Effector memory CD8-positive, alpha-beta T cell (primary cell): Measurements from ENCODE around the gene ELP4.
"Not testable (repeated sequence)": the region's sequence is repeated elsewhere in the genome, so short reads cannot be mapped to it uniquely, and the experiment has no call there.

Source experiments
- ATAC-seq: fragments of 150-1000 bp; cut with Tn5 transposase; replicated peaks from 2 replicates; pipeline ENCODE4 v1.10.0; 2021; ENCODE audit warnings: mild to moderate bottlenecking, moderate library complexity
- DNase-seq, 3 experiments: peaks; one replicate each; pipeline ENCODE4 v3.0.0; 2021
- H3K27ac Mint-ChIP-seq, 2 donors: one replicate each; pipeline ENCODE4 v1.8.0; 2022; ENCODE audit warnings: mild to moderate bottlenecking in 2 of 2, mixed read lengths in 2 of 2, moderate library complexity in 2 of 2
- H3K27me3 Mint-ChIP-seq, 2 donors: one replicate each; pipeline ENCODE4 v1.8.0; 2022; ENCODE audit warnings: mixed read lengths in 2 of 2
- H3K36me3 Mint-ChIP-seq: one replicate; pipeline ENCODE4 v1.8.0; 2022; ENCODE audit warnings: mild to moderate bottlenecking, moderate library complexity, mixed read lengths; ENCODE audit not compliant: insufficient read depth
- H3K4me1 Mint-ChIP-seq, 2 donors: one replicate each; pipeline ENCODE4 v1.8.0; 2022; ENCODE audit warnings: low read depth in 2 of 2, mixed read lengths in 2 of 2
- H3K4me3 Mint-ChIP-seq, 2 donors: one replicate each; pipeline ENCODE4 v1.8.0; 2022; ENCODE audit warnings: mild to moderate bottlenecking in 2 of 2, mixed read lengths in 2 of 2, moderate library complexity in 2 of 2
- H3K9me3 Mint-ChIP-seq, 2 donors: one replicate each; pipeline ENCODE4 v1.8.0; 2022; ENCODE audit warnings: mixed read lengths in 2 of 2

The ELP4 gene

DNA sequence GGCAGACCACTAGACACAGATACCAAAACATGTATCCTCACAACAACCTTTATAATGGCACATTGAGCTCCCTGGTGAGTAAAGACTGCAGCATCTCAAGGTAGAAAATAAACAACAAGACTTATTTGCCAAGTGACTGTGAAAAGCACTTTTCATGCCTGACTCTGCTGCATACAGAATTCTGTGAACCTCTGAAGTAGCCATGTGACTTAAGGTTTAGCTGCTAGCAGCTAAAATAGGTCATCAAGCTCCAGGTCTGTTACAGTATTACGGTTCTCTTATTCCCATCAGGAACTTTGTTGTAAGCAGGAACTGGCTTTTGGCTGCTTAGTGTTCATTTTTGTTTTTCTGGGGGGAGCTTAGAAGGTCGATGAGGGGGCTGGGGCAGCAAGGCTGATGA lies 162.1 kb downstream of the ELP4 start:
- Mint-ChIP-seq H3K27me3 (no peaks in the 10 kb centered on the region), H3K4me3 (no peak overlapping the region), H3K9me3 (no peaks in the 10 kb centered on the region), H3K4me1 (no peaks in the 10 kb centered on the region), H3K27ac (no peak overlapping the region), H3K36me3 (no peaks in the 10 kb centered on the region)
- no peak for ATAC-seq
- no peak for DNase-seq

- DNase-seq, H3K9me3 Mint-ChIP-seq, H3K27me3 Mint-ChIP-seq, H3K4me3 Mint-ChIP-seq, H3K4me1 Mint-ChIP-seq, H3K27ac Mint-ChIP-seq, ATAC-seq, H3K36me3 Mint-ChIP-seq: not testable (repeated sequence)
These were observed 163.5 kb downstream of the ELP4 start for GRCh38 chr11:31673108-31673507.

- Mint-ChIP-seq H3K9me3 (no peaks in the 10 kb centered on the region), H3K36me3 (no peaks in the 10 kb centered on the region), H3K27me3 (no peaks in the 10 kb centered on the region), H3K27ac (no peak overlapping the region), H3K4me3 (no peak overlapping the region), H3K4me1 (no peaks in the 10 kb centered on the region)
- ATAC-seq (no peak), DNase-seq (no peak)
These were observed 166.9 kb downstream of the ELP4 start for GRCh38 chr11:31676280-31676982.

- ATAC-seq (no peak), DNase-seq (no peak)
- no peak overlapping the region for H3K27ac Mint-ChIP-seq
- H3K4me3 Mint-ChIP-seq, result no peak overlapping the region
- no peaks in the 10 kb centered on the region for H3K36me3 Mint-ChIP-seq
- no peaks in the 10 kb centered on the region for H3K27me3 Mint-ChIP-seq
- H3K4me1 Mint-ChIP-seq, result no peaks in the 10 kb centered on the region
- H3K9me3 Mint-ChIP-seq, result no peaks in the 10 kb centered on the region
These were observed 171.2 kb downstream of the ELP4 start for GRCh38 chr11:31680770-31681169.

- H3K4me1 Mint-ChIP-seq, result peaks cover 3 to 7% of the 10 kb centered on the region in 2 donors
- ATAC-seq (no peak), DNase-seq (no peak)
- no peaks in the 10 kb centered on the region for H3K9me3 Mint-ChIP-seq
- no peaks in the 10 kb centered on the region for H3K27me3 Mint-ChIP-seq
- no peak overlapping the region for H3K4me3 Mint-ChIP-seq
- no peaks in the 10 kb centered on the region for H3K36me3 Mint-ChIP-seq
- no peak overlapping the region for H3K27ac Mint-ChIP-seq
These were observed 177.7 kb downstream of the ELP4 start for GRCh38 chr11:31687256-31687655.

DNA sequence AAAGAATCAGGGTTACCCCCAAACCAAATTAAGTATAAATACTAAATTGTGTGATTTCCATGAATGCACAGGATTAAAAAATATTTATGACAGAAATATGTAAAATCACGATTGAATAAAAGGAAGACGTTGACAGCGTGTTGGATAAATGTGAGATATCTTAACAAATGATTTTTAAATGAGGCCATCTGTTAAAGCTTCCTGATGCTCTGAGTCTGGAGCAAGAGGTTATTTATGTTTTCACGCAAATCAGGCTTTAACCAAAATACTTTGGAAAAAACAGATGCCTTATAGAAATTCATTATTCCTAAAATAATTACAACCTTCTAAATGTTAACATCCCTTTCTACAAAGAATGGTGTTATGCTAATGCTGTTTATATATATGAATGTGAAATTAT lies 178.3 kb downstream of the ELP4 start:
- DNase-seq (no peak), ATAC-seq (no peak)
- Mint-ChIP-seq H3K36me3 (no peaks in the 10 kb centered on the region), H3K4me1 (peaks cover 3 to 7% of the 10 kb centered on the region in 2 donors), H3K4me3 (no peak overlapping the region), H3K27me3 (no peaks in the 10 kb centered on the region), H3K27ac (no peak overlapping the region), H3K9me3 (no peaks in the 10 kb centered on the region)

- no peak for DNase-seq
- ATAC-seq, result no peak
- H3K36me3 Mint-ChIP-seq, result no peaks in the 10 kb centered on the region
- H3K27me3 Mint-ChIP-seq, result no peaks in the 10 kb centered on the region
- H3K27ac Mint-ChIP-seq, result peak overlapping the region in 1 of 2 donors; percentile 14
- no peak overlapping the region for H3K4me3 Mint-ChIP-seq
- peaks cover 3 to 7% of the 10 kb centered on the region in 2 donors for H3K4me1 Mint-ChIP-seq
- no peaks in the 10 kb centered on the region for H3K9me3 Mint-ChIP-seq
These were observed 180.0 kb downstream of the ELP4 start for GRCh38 chr11:31689559-31689958.

- Mint-ChIP-seq H3K36me3 (no peaks in the 10 kb centered on the region), H3K4me1 (peaks cover 3 to 9% of the 10 kb centered on the region in 2 donors), H3K4me3 (no peak overlapping the region), H3K27me3 (no peaks in the 10 kb centered on the region), H3K9me3 (no peaks in the 10 kb centered on the region), H3K27ac (no peak overlapping the region)
- ATAC-seq (no peak), DNase-seq (no peak)
These were observed 180.5 kb downstream of the ELP4 start for GRCh38 chr11:31690041-31690440.

DNA sequence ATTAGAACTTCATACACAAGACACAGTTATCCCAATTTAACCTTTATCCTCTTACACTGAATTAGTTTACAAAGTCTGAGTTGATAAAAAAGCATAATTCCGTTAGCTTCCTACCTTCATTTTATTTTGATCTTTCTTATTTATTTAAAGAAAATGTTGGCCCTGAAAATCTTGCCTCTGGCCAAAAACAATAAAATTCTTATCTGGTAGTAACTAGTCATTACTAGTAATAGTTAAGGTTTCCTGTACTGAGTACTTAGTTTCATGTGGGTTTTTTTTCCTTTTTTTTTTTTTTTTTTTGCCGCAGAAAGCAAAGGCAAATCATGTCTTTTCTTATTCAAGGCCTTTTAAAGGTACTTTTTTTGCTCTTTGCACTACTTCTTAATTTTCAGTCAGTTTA lies 180.9 kb downstream of the ELP4 start:
- no peaks in the 10 kb centered on the region for H3K27me3 Mint-ChIP-seq
- H3K27ac Mint-ChIP-seq, result no peak overlapping the region
- no peaks in the 10 kb centered on the region for H3K36me3 Mint-ChIP-seq
- no peak for DNase-seq
- no peak overlapping the region for H3K4me3 Mint-ChIP-seq
- peaks cover 3 to 9% of the 10 kb centered on the region in 2 donors for H3K4me1 Mint-ChIP-seq
- no peaks in the 10 kb centered on the region for H3K9me3 Mint-ChIP-seq
- no peak for ATAC-seq

DNA sequence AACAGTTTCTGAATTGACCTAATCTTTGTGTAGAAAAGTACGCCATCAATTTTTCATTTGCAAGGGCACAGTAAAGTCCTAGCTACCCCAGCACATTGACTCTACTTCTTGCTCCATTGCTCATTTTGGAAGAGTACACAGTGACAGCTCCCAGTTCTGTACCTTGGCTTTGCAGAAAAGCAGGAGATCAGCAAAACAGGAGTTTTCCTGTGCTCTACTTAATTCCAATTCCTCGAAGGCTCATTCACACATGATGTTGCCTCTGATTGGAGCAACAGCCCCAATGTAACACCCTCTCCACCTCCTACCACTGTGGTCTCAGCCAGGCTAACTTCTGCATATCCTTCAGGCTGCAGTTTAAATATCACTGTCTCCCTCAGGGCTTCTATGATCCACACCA lies 182.9 kb downstream of the ELP4 start:
- no peak for ATAC-seq
- Mint-ChIP-seq H3K27me3 (no peaks in the 10 kb centered on the region), H3K4me1 (peaks cover 13 to 14% of the 10 kb centered on the region in 2 donors), H3K27ac (no peak overlapping the region), H3K36me3 (no peaks in the 10 kb centered on the region), H3K4me3 (no peak overlapping the region), H3K9me3 (no peaks in the 10 kb centered on the region)
- DNase-seq, result no peak

DNA sequence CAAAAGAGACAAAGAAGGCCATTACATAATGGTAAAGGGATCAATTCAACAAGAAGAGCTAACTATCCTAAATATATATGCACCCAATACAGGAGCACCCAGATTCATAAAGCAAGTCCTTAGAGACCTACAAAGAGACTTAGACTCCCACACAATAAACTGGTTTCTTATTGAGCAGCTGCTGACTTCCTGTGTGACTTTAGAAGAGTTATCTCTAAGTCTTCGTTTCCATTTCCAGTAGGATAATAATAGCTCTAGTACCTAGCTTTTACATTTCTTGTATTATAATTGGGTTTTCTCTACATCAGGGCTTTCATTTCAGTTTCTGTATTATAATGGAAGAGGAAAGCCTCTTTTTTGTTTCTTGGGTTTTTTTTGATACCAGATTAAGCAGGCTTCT lies 187.5 kb downstream of the ELP4 start:
- ATAC-seq, result not testable (repeated sequence)

GRCh38 chr11:31699066-31699465 lies 189.5 kb downstream of the ELP4 start:
- Mint-ChIP-seq H3K27me3 (no peaks in the 10 kb centered on the region), H3K9me3 (no peaks in the 10 kb centered on the region), H3K4me3 (no peak overlapping the region), H3K36me3 (no peaks in the 10 kb centered on the region), H3K27ac (no peak overlapping the region), H3K4me1 (peaks cover 6 to 11% of the 10 kb centered on the region in 2 donors)
- ATAC-seq (no peak), DNase-seq (no peak)

More for the DNA sequence above, 187.5 kb downstream of the ELP4 start:
- not testable (repeated sequence) for DNase-seq, H3K9me3 Mint-ChIP-seq, H3K4me3 Mint-ChIP-seq, H3K27ac Mint-ChIP-seq, H3K27me3 Mint-ChIP-seq, H3K36me3 Mint-ChIP-seq
- H3K4me1 Mint-ChIP-seq, result peaks cover 6 to 11% of the 10 kb centered on the region in 2 donors

DNA sequence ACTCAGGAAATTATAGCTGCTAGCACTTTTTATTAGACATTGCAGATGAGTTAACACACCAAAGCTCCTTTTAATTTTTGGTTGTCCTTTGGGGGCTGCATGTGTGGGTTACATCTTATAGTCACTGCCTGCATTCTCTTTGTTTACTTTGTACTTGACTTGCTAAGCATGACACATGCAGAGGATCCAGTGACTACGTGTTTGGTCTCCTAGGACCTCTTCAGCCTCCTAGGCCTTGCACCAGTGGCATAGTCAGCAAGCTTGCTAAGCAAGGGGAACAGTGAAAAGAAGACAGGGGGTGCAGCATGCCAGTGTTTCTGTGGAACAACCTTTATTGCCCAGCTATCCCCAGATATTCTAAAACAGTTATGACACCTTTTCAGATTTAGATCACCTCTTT lies 193.4 kb downstream of the ELP4 start:
- ATAC-seq (no peak), DNase-seq (no peak)
- Mint-ChIP-seq H3K27me3 (no peaks in the 10 kb centered on the region), H3K27ac (no peak overlapping the region), H3K36me3 (no peaks in the 10 kb centered on the region), H3K4me1 (no peaks in the 10 kb centered on the region), H3K4me3 (no peak overlapping the region), H3K9me3 (no peaks in the 10 kb centered on the region)

- H3K27me3 Mint-ChIP-seq, result no peaks in the 10 kb centered on the region
- no peak for DNase-seq
These were observed 196.8 kb downstream of the ELP4 start for GRCh38 chr11:31706357-31706756.

More at GRCh38 chr11:31706357-31706756, 196.8 kb downstream of the ELP4 start:
- no peak for ATAC-seq
- no peaks in the 10 kb centered on the region for H3K9me3 Mint-ChIP-seq
- no peaks in the 10 kb centered on the region for H3K4me1 Mint-ChIP-seq
- H3K36me3 Mint-ChIP-seq, result no peaks in the 10 kb centered on the region
- H3K4me3 Mint-ChIP-seq, result no peak overlapping the region
- H3K27ac Mint-ChIP-seq, result no peak overlapping the region
